HepG2 (cell line): ENCODE results near the gene CSTB. TPM values are rescaled to one million over a fixed set of nuclear protein-coding genes. Genes with fewer than 3 reads are reported as not detected.

ENCODE experiments used
- ATAC-seq: fragments of 200-7000 bp; cut with Tn5 transposase; 3 replicates; pipeline ENCODE4 v1.9.1; 2020; ENCODE audit warnings: mild to moderate bottlenecking, moderate library complexity
- BruUV-seq: library from RNA; stranded (reverse); fragments of 400-500 nt; replicated peaks from 2 replicates; lab custom pipeline; 2021; lab: Mats Ljungman, UMichigan
- CTCF ChIA-PET: fragments of 300-600 bp; formaldehyde crosslinking; extraction: SDS; loops from one replicate; lab custom pipeline; 2021; ENCODE audit warnings: low total read pairs, inconsistent platforms, low intra/inter-chr PET ratio; lab: Yijun Ruan, JAX
- POLR2A ChIA-PET: fragments of 350-600 bp; sonication (Branson Sonifier 250); formaldehyde crosslinking; loops from one replicate; lab custom pipeline; 2020; ENCODE audit warnings: antibody characterized with exemption, inconsistent platforms; lab: Yijun Ruan, JAX
- DNase-seq: peaks from one replicate; pipeline ENCODE4 v3.0.0-alpha.2; 2015; ENCODE audit warnings: low spot score
- FAIRE-seq: peaks from 3 replicates; lab custom pipeline; 2011; peaks lifted over from hg19 to GRCh38; lab: Jason Lieb, UNC
- H2AFZ ChIP-seq: one replicate; pipeline ENCODE4 v1.6.1; 2011; ENCODE audit warnings: low read length, inconsistent platforms
- H3K27ac ChIP-seq: fragments of 300-600 bp; 3 replicates; pipeline ENCODE4 v1.8.0; 2011; ENCODE audit warnings: mixed run types, mild to moderate bottlenecking, mixed read lengths, low read length, inconsistent platforms; ENCODE audit not compliant: insufficient read depth; ENCODE audit errors: extremely low read length
- H3K27me3 ChIP-seq, 2 experiments: fragments of 200-600 bp in 1 of 2; 2 replicates in 1 of 2; 3 replicates in 1 of 2; pipeline versions ENCODE4 v1.6.0 to v1.8.0; 2011; ENCODE audit warnings: low read length in 2 of 2, mild to moderate bottlenecking in 2 of 2, moderate library complexity in 2 of 2, inconsistent platforms in 1 of 2; ENCODE audit not compliant: insufficient read depth in 2 of 2, control insufficient read depth in 1 of 2
- H3K36me3 ChIP-seq, 2 experiments: fragments of 200-600 bp in 1 of 2; replicated peaks in 1 of 2; 2 replicates in 1 of 2; 3 replicates in 1 of 2; pipeline versions ENCODE4 v1.5.1 to v1.8.0; 2011; ENCODE audit warnings: low read length in 2 of 2, inconsistent platforms in 1 of 2; ENCODE audit not compliant: insufficient read depth in 2 of 2, control insufficient read depth in 1 of 2
- H3K4me1 ChIP-seq: 2 replicates; pipeline ENCODE4 v1.5.1; 2012; ENCODE audit warnings: low read length, inconsistent platforms; ENCODE audit not compliant: insufficient read depth
- H3K4me2 ChIP-seq: 2 replicates; pipeline ENCODE4 v1.6.0; 2011; ENCODE audit warnings: low read depth, low read length, inconsistent platforms
- H3K4me3 ChIP-seq, 3 experiments: fragments of 200-600 bp in 1 of 3; sonication (generic), shearing (Covaris generic) in 1 of 3; replicated peaks in 1 of 3; 2 replicates each; pipeline ENCODE4 v1.5.1; 2011 to 2016; ENCODE audit warnings: low read length in 3 of 3, inconsistent platforms in 2 of 3, low read depth in 2 of 3, mild to moderate bottlenecking in 2 of 3, control low read depth in 1 of 3, mixed read lengths in 1 of 3; ENCODE audit not compliant: insufficient read depth in 1 of 3
- H3K79me2 ChIP-seq: one replicate; pipeline ENCODE4 v1.6.1; 2011; ENCODE audit warnings: low read length, inconsistent platforms; ENCODE audit not compliant: insufficient read depth
- H3K9ac ChIP-seq: 2 replicates; pipeline ENCODE4 v1.6.0; 2011; ENCODE audit warnings: mild to moderate bottlenecking, low read depth, low read length, inconsistent platforms; ENCODE audit not compliant: insufficient read depth
- H3K9me3 ChIP-seq: 2 replicates; pipeline ENCODE4 v1.5.1; 2012; ENCODE audit warnings: mild to moderate bottlenecking, low read length
- H4K20me1 ChIP-seq: 2 replicates; pipeline ENCODE4 v1.6.0; 2011; ENCODE audit warnings: inconsistent platforms, mild to moderate bottlenecking, low read length, moderate library complexity; ENCODE audit not compliant: insufficient read depth
- BCL3 ChIP-seq: sonication (generic); formaldehyde crosslinking; IDR thresholded peaks from 2 replicates; pipeline ENCODE4 v1.5.1; 2020; ENCODE audit warnings: mild to moderate bottlenecking, missing genetic modification reagents, moderate library complexity
- FOSL2 ChIP-seq: sonication (generic); formaldehyde crosslinking; IDR thresholded peaks from 2 replicates; pipeline ENCODE4 v1.4.0; 2020; ENCODE audit warnings: missing genetic modification reagents
- GMEB1 ChIP-seq: sonication (generic); formaldehyde crosslinking; IDR thresholded peaks from 2 replicates; pipeline ENCODE4 v1.5.1; 2020; ENCODE audit warnings: missing genetic modification reagents, mild to moderate bottlenecking, borderline replicate concordance
- ZMYM3 ChIP-seq: sonication (generic); formaldehyde crosslinking; IDR thresholded peaks from 2 replicates; pipeline ENCODE4 v1.5.1; 2020; ENCODE audit warnings: mild to moderate bottlenecking, missing genetic modification reagents
- ZNF460 ChIP-seq: sonication (generic); formaldehyde crosslinking; IDR thresholded peaks from 2 replicates; pipeline ENCODE4 v1.5.1; 2020; ENCODE audit warnings: missing genetic modification reagents, mild to moderate bottlenecking, borderline replicate concordance
- ZNF501 ChIP-seq: sonication (generic); formaldehyde crosslinking; IDR thresholded peaks from 2 replicates; pipeline ENCODE4 v1.5.1; 2020; ENCODE audit warnings: mild to moderate bottlenecking, moderate library complexity, missing genetic modification reagents
- WGBS: methylation state at CpG from one replicate; pipeline ENCODE4 v1.1.6; 2017; ENCODE audit warnings: low lambda C conversion rate; 5-methylcytosine and 5-hydroxymethylcytosine counted together
- in situ Hi-C: cut with HindIII; loops from 2 replicates; pipeline ENCODE4 v1.10.0; 2017; ENCODE audit warnings: low pct_unique_long_range_greater_than_20kb; ENCODE audit not compliant: extremely low pct_ligation_motif_present
- intact Hi-C: fragments of 100-400 bp; cut with micrococcal nuclease; formaldehyde crosslinking; loops from one replicate; pipeline ENCODE4 v1.10.0; 2022; ENCODE audit not compliant: unreplicated experiment
- polyA plus RNA-seq, 8 experiments: library from polyadenylated mRNA; depleted of rRNA in 3 of 8; stranded (reverse) in 7 of 8; unstranded in 1 of 8; fragments of >200 nt; fragmentation: Illumina TruSeq in 4 of 8; extraction: Trizol in 4 of 8; gene quantifications; 2 replicates each; pipeline versions ENCODE4 v1.2.1 to v1.2.3, GENCODE V29; 2011 to 2016; ENCODE audit warnings: low read depth in 4 of 8, missing spikeins in 1 of 8, mixed read lengths in 1 of 8; ENCODE audit not compliant: insufficient read depth in 1 of 8
- total RNA-seq, 5 experiments: library from RNA; depleted of rRNA; stranded (reverse); fragments of >200 nt; fragmentation: Illumina TruSeq; extraction: Trizol; gene quantifications; 2 replicates each; pipeline ENCODE4 v1.2.3, GENCODE V29; 2016; ENCODE audit warnings: low read depth in 1 of 5

CSTB gene
- total and polyA plus RNA-seq, 2 of the 13 experiments (the other 11 are each of a cell fraction or from before 2014, with no cell fraction given) = 11.7 to 94.1 TPM

GRCh38 chr21:43737158-43737950 lies 38.8 kb downstream of the CSTB start (continued):
- TF ChIP-seq BCL3 (CRISPR knock-in tag) = 0 out of 2 replicates have a peak, but pooled peaks have one; percentile 21

- DNase-seq = no peak
- H2AFZ ChIP-seq = no peak overlapping the region
- intact Hi-C loops = no loop called here
- ChIA-PET CTCF (no interaction called here), POLR2A (interaction anchor here (0.7 to 3.5 kb wide), 3 partner anchors 8 to 544 kb away, joined by 3 to 27 read pairs (median 5); partner anchors contain the start of gene PDXK)
- peaks cover 68% of the 10 kb centered on the region for H3K4me1 ChIP-seq
- H3K9me3 ChIP-seq = no peaks in the 10 kb centered on the region
- ATAC-seq = no peak
- H3K79me2 ChIP-seq = peaks cover 55% of the 10 kb centered on the region
- H3K27ac ChIP-seq = peak overlapping the region; percentile 53
- WGBS = 94% methylated on average over 25 of the region's 25 CpGs
- peaks cover 2% of the 10 kb centered on the region; the same call in 1 of the 2 replicates for H4K20me1 ChIP-seq
- no peak overlapping the region for H3K4me2 ChIP-seq
- in situ Hi-C loops = no loop called here
- no peak overlapping the region for H3K9ac ChIP-seq
- H3K4me3 ChIP-seq = no peak overlapping the region
- FAIRE-seq = no peak
- 0 out of 2 replicates have a peak, but pooled peaks have one; percentile 16 for TF ChIP-seq ZMYM3 (CRISPR knock-in tag)
- TF ChIP-seq ZNF460 (CRISPR knock-in tag) = peak; percentile 93
- TF ChIP-seq GMEB1 = no peak
- TF ChIP-seq FOSL2 (CRISPR knock-in tag) = peak; percentile 35; the same call in 1 of the 2 replicates
- TF ChIP-seq ZNF501 (CRISPR knock-in tag) = 0 out of 2 replicates have a peak, but pooled peaks have one; percentile 20
- BruUV-seq = no TSS peak
- H3K36me3 ChIP-seq = peaks cover 17 to 28% of the 10 kb centered on the region in 2 experiments; a peak in 3 of 5 replicates
- H3K27me3 ChIP-seq = no peaks in the 10 kb centered on the region
Measured at GRCh38 chr21:43736224-43736883, 39.8 kb downstream of the CSTB start.
